Vagina (tissue), 2 donors: ENCODE measurements around the gene KCNJ10. TPM values are rescaled to one million over a fixed set of nuclear protein-coding genes. Genes with fewer than 3 reads are reported as not detected.
A peak's percentile ranks its signal among the peaks of the same experiment; 100 is the strongest.
"Not testable (repeated sequence)": the region's sequence is repeated elsewhere in the genome, so short reads cannot be mapped to it uniquely, and the experiment has no call there.

Source experiments
- DNase-seq, 2 donors: peaks; one replicate each; pipeline ENCODE4 v3.0.0-alpha.2; 2017; ENCODE audit errors: extremely low spot score in 2 of 2
- H3K27ac ChIP-seq: fragments of 200-600 bp; sonication (generic); one replicate; pipeline ENCODE4 v1.5.1; 2019
- H3K27me3 ChIP-seq: fragments of 200-600 bp; sonication (generic); one replicate; pipeline ENCODE4 v1.5.1; 2019
- H3K36me3 ChIP-seq, 2 donors: fragments of 200-600 bp; sonication (generic); one replicate each; pipeline ENCODE4 v1.5.1; 2017 to 2019
- H3K4me1 ChIP-seq: fragments of 200-600 bp; sonication (generic); one replicate; pipeline ENCODE4 v1.5.1; 2019
- H3K4me3 ChIP-seq, 2 donors: fragments of 200-600 bp; sonication (generic); 1 replicate in 1 of 2; 2 replicates in 1 of 2; pipeline ENCODE4 v1.5.1; 2016 to 2019
- H3K9me3 ChIP-seq: fragments of 200-600 bp; sonication (generic); one replicate; pipeline ENCODE4 v1.5.1; 2019
- CTCF ChIP-seq, 3 experiments: fragments of 450-650 bp in 2 of 3; fragments of 200-600 bp in 1 of 3; sonication (generic) in 1 of 3; IDR thresholded peaks; one replicate each; pipeline ENCODE4 v1.5.1; 2017 to 2019; ENCODE audit warnings: antibody characterized with exemption in 3 of 3, mild to moderate bottlenecking in 2 of 3, moderate library complexity in 2 of 3
- POLR2A ChIP-seq, 2 donors: fragments of 450-650 bp; IDR thresholded peaks; one replicate each; pipeline ENCODE4 v1.6.1; 2017; ENCODE audit warnings: antibody characterized with exemption in 2 of 2, mild to moderate bottlenecking in 2 of 2, moderate library complexity in 2 of 2
- POLR2AphosphoS5 ChIP-seq, 2 donors: sonication (generic); formaldehyde crosslinking; IDR thresholded peaks; one replicate each; pipeline ENCODE4 v1.9.0; 2017; ENCODE audit warnings: antibody characterized with exemption in 2 of 2, mild to moderate bottlenecking in 2 of 2, low read depth in 1 of 2; ENCODE audit not compliant: insufficient read depth in 1 of 2
- intact Hi-C: fragments of 100-400 bp; cut with DNase I; formaldehyde crosslinking; loops from one replicate; pipeline ENCODE4 v1.15.1; 2023
- total RNA-seq: library from RNA; depleted of rRNA; stranded (reverse); fragments of >200 nt; gene quantifications from one replicate; pipeline ENCODE4 v1.2.3, GENCODE V29; 2016

Gene KCNJ10
- total RNA-seq, 1 donor from 2014 or later: not detected

GRCh38 chr1:160056648-160057169 is 13.3 kb downstream of the KCNJ10 start:
- DNase-seq: no peak
- Histone ChIP-seq H3K27me3 (no peaks in the 10 kb centered on the region), H3K9me3 (no peaks in the 10 kb centered on the region), H3K4me3 (no peak overlapping the region), H3K27ac (no peak overlapping the region), H3K4me1 (no peaks in the 10 kb centered on the region), H3K36me3 (no peaks in the 10 kb centered on the region)
- intact Hi-C loops: no loop called here
- TF ChIP-seq CTCF (IDR thresholded peaks at IDR 0.05) (no peak), POLR2AphosphoS5 (IDR thresholded peaks at IDR 0.05; ENCODE audit: insufficient read depth in 1 of 2, low read depth in 1 of 2) (no peak), POLR2A (IDR thresholded peaks at IDR 0.05) (no peak)

- Histone ChIP-seq H3K27ac (no peak overlapping the region), H3K4me3 (no peak overlapping the region), H3K36me3 (no peaks in the 10 kb centered on the region), H3K4me1 (no peaks in the 10 kb centered on the region), H3K9me3 (no peaks in the 10 kb centered on the region), H3K27me3 (no peaks in the 10 kb centered on the region)
- no peak for TF ChIP-seq CTCF (IDR thresholded peaks at IDR 0.05)
- TF ChIP-seq POLR2A (IDR thresholded peaks at IDR 0.05): no peak
- TF ChIP-seq POLR2AphosphoS5 (IDR thresholded peaks at IDR 0.05; ENCODE audit: insufficient read depth in 1 of 2, low read depth in 1 of 2): no peak
- DNase-seq: no peak
- intact Hi-C loops: no loop called here
These were observed 16.2 kb downstream of the KCNJ10 start for GRCh38 chr1:160053548-160054365.

GRCh38 chr1:160052936-160053335 is 17.0 kb downstream of the KCNJ10 start:
- TF ChIP-seq POLR2AphosphoS5 (IDR thresholded peaks at IDR 0.05; ENCODE audit: insufficient read depth in 1 of 2, low read depth in 1 of 2) (no peak), POLR2A (IDR thresholded peaks at IDR 0.05) (no peak), CTCF (IDR thresholded peaks at IDR 0.05) (no peak)
- H3K36me3 ChIP-seq: no peaks in the 10 kb centered on the region
- H3K4me3 ChIP-seq: no peak overlapping the region
- DNase-seq: no peak
- H3K27me3 ChIP-seq: no peaks in the 10 kb centered on the region
- intact Hi-C loops: no loop called here
- H3K9me3 ChIP-seq: no peaks in the 10 kb centered on the region
- H3K27ac ChIP-seq: no peak overlapping the region
- H3K4me1 ChIP-seq: no peaks in the 10 kb centered on the region

- H3K4me1 ChIP-seq: no peaks in the 10 kb centered on the region
- no peaks in the 10 kb centered on the region for H3K9me3 ChIP-seq
- H3K27ac ChIP-seq: no peak overlapping the region
- no peaks in the 10 kb centered on the region for H3K27me3 ChIP-seq
- TF ChIP-seq POLR2A (IDR thresholded peaks at IDR 0.05): no peak
- no peak for TF ChIP-seq CTCF (IDR thresholded peaks at IDR 0.05)
- no peak for TF ChIP-seq POLR2AphosphoS5 (IDR thresholded peaks at IDR 0.05; ENCODE audit: insufficient read depth in 1 of 2, low read depth in 1 of 2)
- intact Hi-C loops: no loop called here
- H3K4me3 ChIP-seq: no peak overlapping the region
- DNase-seq: peak in 1 of 2 donors; percentile 62
- H3K36me3 ChIP-seq: no peaks in the 10 kb centered on the region
These were observed 19.3 kb downstream of the KCNJ10 start for GRCh38 chr1:160050619-160051018.

- DNase-seq, intact Hi-C loops, H3K36me3 ChIP-seq, H3K27me3 ChIP-seq, H3K4me3 ChIP-seq, H3K9me3 ChIP-seq, H3K27ac ChIP-seq, H3K4me1 ChIP-seq: not testable (repeated sequence)
These were observed 19.8 kb downstream of the KCNJ10 start for GRCh38 chr1:160050182-160050581.
